Measurements from ENCODE around the gene DUSP14. TPM values are rescaled to one million over a fixed set of nuclear protein-coding genes. Genes with fewer than 3 reads are reported as not detected.

The DUSP14 gene
- polyA plus RNA-seq, 1 experiment: 76.7 TPM

DNA sequence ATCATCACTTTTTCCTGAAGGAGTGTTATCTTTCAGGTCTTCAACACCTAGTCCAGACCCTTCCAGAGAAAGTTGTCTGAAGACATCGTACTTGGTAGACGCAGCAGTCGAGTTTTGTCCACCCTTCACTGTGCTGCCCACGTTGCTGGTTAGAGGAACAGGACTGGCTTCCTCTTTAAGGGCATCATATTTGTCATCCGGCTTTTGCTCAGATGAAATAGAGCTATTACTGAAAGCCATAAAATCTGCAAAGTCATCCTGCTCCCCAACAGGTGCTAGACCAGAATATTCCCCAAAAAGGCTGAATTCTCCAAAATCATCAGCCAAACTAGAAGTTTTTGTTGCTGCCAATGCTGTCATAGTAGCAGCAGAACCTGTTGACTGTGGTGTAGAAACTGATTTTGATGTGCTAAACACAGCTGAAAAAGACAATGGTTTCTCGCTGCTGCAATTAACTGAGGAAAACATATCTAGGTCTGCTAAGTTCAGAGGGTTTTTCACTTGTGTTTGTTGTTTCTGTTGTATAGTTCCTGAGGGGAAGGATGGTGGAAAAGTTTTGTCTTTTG, 63.8 kb downstream of the DUSP14 start:
- CTCF ChIA-PET: interaction anchor here (0.8 to 1.7 kb wide), 2 partner anchors 16 to 264 kb away, joined by 7 to 8 read pairs; no protein-coding TSS in a partner anchor
- H3K27me3 ChIP-seq (ENCODE audit: control insufficient read depth, insufficient read depth, low read length): no peaks in the 10 kb centered on the region
- no peak for DNase-seq (ENCODE audit: low read depth, low spot score)
- TF ChIP-seq, protein P1, sequence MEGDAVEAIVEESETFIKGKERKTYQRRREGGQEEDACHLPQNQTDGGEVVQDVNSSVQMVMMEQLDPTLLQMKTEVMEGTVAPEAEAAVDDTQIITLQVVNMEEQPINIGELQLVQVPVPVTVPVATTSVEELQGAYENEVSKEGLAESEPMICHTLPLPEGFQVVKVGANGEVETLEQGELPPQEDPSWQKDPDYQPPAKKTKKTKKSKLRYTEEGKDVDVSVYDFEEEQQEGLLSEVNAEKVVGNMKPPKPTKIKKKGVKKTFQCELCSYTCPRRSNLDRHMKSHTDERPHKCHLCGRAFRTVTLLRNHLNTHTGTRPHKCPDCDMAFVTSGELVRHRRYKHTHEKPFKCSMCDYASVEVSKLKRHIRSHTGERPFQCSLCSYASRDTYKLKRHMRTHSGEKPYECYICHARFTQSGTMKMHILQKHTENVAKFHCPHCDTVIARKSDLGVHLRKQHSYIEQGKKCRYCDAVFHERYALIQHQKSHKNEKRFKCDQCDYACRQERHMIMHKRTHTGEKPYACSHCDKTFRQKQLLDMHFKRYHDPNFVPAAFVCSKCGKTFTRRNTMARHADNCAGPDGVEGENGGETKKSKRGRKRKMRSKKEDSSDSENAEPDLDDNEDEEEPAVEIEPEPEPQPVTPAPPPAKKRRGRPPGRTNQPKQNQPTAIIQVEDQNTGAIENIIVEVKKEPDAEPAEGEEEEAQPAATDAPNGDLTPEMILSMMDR (IDR thresholded peaks at IDR 0.05; ENCODE audit: low read depth, low read length): no peak
- POLR2A ChIA-PET: no interaction called here
- no peaks in the 10 kb centered on the region for H3K9me3 ChIP-seq (ENCODE audit: control insufficient read depth, insufficient read depth, low read length)
- H3K27ac ChIP-seq (ENCODE audit: low read depth, low read length): no peak overlapping the region
- no peak overlapping the region for H3K4me3 ChIP-seq (ENCODE audit: low read depth, low read length)

DNA sequence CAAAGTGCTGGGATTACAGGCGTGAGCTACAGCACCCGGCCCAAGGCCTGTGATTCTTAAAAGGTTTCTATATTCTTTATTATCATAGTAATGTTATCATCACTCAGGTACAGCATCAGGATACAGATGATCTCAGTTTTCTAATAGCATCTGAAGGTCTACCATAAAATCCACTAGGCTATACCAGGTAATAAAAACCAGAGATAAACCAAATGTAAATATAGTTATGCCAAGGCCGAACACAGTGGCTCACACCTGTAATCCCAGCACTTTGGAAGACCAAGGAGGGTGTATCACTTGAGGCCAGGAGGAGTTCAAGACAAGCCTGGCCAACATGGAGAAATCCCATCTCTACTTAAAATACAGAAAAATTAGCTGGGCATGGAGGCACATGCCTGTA, 65.7 kb downstream of the DUSP14 start:
- ChIA-PET CTCF (interaction anchor here (1.0 kb wide), 1 partner anchor 182 kb away, joined by 6 read pairs; no protein-coding TSS in a partner anchor), POLR2A (no interaction called here)
- TF ChIP-seq, protein P1 (IDR thresholded peaks at IDR 0.05; ENCODE audit: low read depth, low read length): no peak
- Histone ChIP-seq H3K27me3 (ENCODE audit: control insufficient read depth, insufficient read depth, low read length) (no peaks in the 10 kb centered on the region), H3K4me3 (ENCODE audit: low read depth, low read length) (no peak overlapping the region), H3K27ac (ENCODE audit: low read depth, low read length) (no peak overlapping the region), H3K9me3 (ENCODE audit: control insufficient read depth, insufficient read depth, low read length) (no peaks in the 10 kb centered on the region)
- no peak for DNase-seq (ENCODE audit: low read depth, low spot score)

DNA sequence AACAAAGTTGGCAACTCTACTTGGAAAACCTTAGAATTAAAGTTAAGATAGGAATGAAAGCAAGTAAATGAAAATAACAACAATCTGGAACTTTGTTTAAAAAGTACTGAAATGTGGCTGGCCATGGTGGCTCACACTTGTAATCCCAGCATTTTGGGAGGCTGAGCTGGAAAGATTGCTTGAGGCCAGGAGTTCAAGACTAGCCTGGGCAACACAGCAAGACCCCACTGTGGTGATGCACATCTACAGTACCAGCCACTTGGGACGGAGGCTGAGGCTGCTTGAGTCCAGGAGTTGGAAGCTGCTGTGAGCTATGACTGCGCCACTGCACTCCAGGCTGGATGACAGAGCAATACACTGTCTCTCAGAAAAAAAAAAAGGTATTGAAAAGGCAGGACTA, 67.8 kb downstream of the DUSP14 start:
- no peaks in the 10 kb centered on the region for H3K9me3 ChIP-seq (ENCODE audit: control insufficient read depth, insufficient read depth, low read length)
- ChIA-PET POLR2A (no interaction called here), CTCF (interaction anchor here (1.6 to 2.1 kb wide), 2 partner anchors 12 to 30 kb away, joined by 4 to 6 read pairs; no protein-coding TSS in a partner anchor)
- no peak for DNase-seq (ENCODE audit: low read depth, low spot score)
- TF ChIP-seq, protein P1 (IDR thresholded peaks at IDR 0.05; ENCODE audit: low read depth, low read length): no peak
- no peak overlapping the region for H3K27ac ChIP-seq (ENCODE audit: low read depth, low read length)
- H3K27me3 ChIP-seq (ENCODE audit: control insufficient read depth, insufficient read depth, low read length): no peaks in the 10 kb centered on the region
- no peak overlapping the region for H3K4me3 ChIP-seq (ENCODE audit: low read depth, low read length)

DNA sequence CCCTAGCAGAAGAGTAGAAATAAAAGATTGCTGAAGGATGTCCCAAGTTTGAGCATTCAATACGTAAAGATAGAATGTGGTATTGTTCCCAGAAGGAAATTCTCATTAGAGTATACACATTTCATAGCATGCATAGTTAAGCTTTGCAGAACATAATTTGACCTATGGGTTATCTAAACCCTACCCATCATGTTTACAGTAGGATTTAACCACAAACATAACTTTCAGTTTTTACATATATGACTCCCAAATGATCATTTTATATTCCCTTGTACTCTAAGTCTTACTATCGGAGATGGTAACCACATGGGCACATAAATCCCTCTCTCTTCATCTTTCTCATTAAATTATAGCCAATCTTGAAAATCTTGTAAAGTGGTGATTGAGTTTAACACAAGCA, 68.6 kb downstream of the DUSP14 start:
- Histone ChIP-seq H3K27ac (ENCODE audit: low read depth, low read length) (no peak overlapping the region), H3K4me3 (ENCODE audit: low read depth, low read length) (no peak overlapping the region), H3K9me3 (ENCODE audit: control insufficient read depth, insufficient read depth, low read length) (no peaks in the 10 kb centered on the region), H3K27me3 (ENCODE audit: control insufficient read depth, insufficient read depth, low read length) (no peaks in the 10 kb centered on the region)
- CTCF ChIA-PET: interaction anchor here (1.6 to 2.1 kb wide), 2 partner anchors 11 to 31 kb away, joined by 4 to 6 read pairs; no protein-coding TSS in a partner anchor
- no peak for DNase-seq (ENCODE audit: low read depth, low spot score)
- POLR2A ChIA-PET: interaction anchor here (0.6 kb wide), 1 partner anchor 157 kb away, joined by 4 read pairs; no protein-coding TSS in a partner anchor
- TF ChIP-seq, protein P1 (IDR thresholded peaks at IDR 0.05; ENCODE audit: low read depth, low read length): no peak

DNA sequence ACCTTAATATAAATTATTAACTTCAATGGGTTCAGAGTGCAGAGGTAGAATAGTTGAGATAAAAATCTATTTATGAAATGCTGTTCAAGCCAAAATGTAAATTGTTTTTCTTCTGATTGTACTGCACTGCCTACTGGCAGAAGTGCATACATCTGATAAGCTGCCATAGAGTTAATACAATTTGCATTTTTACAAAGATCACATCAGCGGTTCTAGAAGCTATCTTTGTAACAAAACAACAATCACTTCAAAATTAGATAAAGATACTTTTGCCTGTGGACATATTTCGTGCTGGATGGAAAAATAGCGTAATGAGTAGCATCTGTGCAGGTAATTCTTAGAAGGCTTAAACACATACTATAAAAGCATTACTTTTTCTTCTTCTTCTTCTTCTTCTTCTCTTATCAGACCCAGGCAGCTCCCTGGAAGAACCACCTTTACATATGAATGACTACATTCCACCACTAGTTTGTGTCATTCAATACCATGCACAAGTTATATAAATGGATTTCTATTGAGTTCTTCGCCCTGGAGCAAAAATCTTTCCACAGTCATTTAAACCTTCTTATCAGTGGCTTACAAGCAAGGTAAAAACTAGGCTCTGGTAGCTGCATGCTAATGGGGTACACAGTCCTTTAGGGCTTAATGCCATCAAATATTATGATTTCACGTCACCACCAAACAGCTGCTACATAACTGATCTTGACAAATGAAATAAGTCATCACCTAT, 72.5 kb downstream of the DUSP14 start:
- Histone ChIP-seq H3K9me3 (ENCODE audit: control insufficient read depth, insufficient read depth, low read length) (no peaks in the 10 kb centered on the region), H3K27me3 (ENCODE audit: control insufficient read depth, insufficient read depth, low read length) (no peaks in the 10 kb centered on the region), H3K4me3 (ENCODE audit: low read depth, low read length) (no peak overlapping the region), H3K27ac (ENCODE audit: low read depth, low read length) (no peak overlapping the region)
- POLR2A ChIA-PET: no interaction called here
- CTCF ChIA-PET: interaction anchor here (0.6 kb wide), 1 partner anchor 959 kb away, joined by 3 read pairs; no protein-coding TSS in a partner anchor
- TF ChIP-seq, protein P1 (IDR thresholded peaks at IDR 0.05; ENCODE audit: low read depth, low read length): no peak
- DNase-seq (ENCODE audit: low read depth, low spot score): no peak

Data from AG04450 (cell line).